OCI-LY1 (cell line): ENCODE data around the gene AOAH.

ENCODE experiments used
- H2AFZ ChIP-seq: fragments of 200-600 bp; sonication (generic), shearing (Covaris generic); 2 replicates; pipeline ENCODE4 v1.6.0; 2014; ENCODE audit warnings: antibody characterized with exemption, mild to moderate bottlenecking, low read length
- H3F3A ChIP-seq: fragments of 200-600 bp; sonication (generic), shearing (Covaris generic); 2 replicates; pipeline ENCODE4 v1.6.0; 2014; ENCODE audit warnings: mild to moderate bottlenecking, antibody characterized with exemption, low read length, moderate library complexity; ENCODE audit not compliant: insufficient read depth
- H3K27ac ChIP-seq: fragments of 200-600 bp; sonication (generic); 2 replicates; pipeline ENCODE4 v1.5.1; 2014; ENCODE audit warnings: low read length, mixed run types, mild to moderate bottlenecking, low read depth; ENCODE audit not compliant: poor library complexity, severe bottlenecking
- H3K27me3 ChIP-seq: fragments of 200-600 bp; sonication (generic); 2 replicates; pipeline ENCODE4 v1.6.0; 2014; ENCODE audit warnings: antibody characterized with exemption, mild to moderate bottlenecking, low read length, moderate library complexity; ENCODE audit not compliant: insufficient read depth
- H3K36me3 ChIP-seq: fragments of 200-600 bp; sonication (generic); 2 replicates; pipeline ENCODE4 v1.6.1; 2014; ENCODE audit warnings: mild to moderate bottlenecking, antibody characterized with exemption, low read length, moderate library complexity, mixed read lengths; ENCODE audit not compliant: insufficient read depth
- H3K4me1 ChIP-seq: fragments of 200-600 bp; sonication (generic); 2 replicates; pipeline ENCODE4 v1.5.1; 2014; ENCODE audit warnings: mild to moderate bottlenecking, low read length, moderate library complexity; ENCODE audit not compliant: insufficient read depth, severe bottlenecking
- H3K4me2 ChIP-seq: fragments of 200-600 bp; sonication (generic), shearing (Covaris generic); 2 replicates; pipeline ENCODE4 v1.6.1; 2014; ENCODE audit warnings: low read length
- H3K4me3 ChIP-seq: fragments of 200-600 bp; sonication (generic); 2 replicates; pipeline ENCODE4 v1.5.1; 2014; ENCODE audit warnings: low read length, low read depth, mild to moderate bottlenecking, mixed read lengths; ENCODE audit not compliant: poor library complexity, severe bottlenecking
- H3K79me2 ChIP-seq: fragments of 200-600 bp; shearing (Covaris generic); 2 replicates; pipeline ENCODE4 v1.6.1; 2016; ENCODE audit warnings: mixed run types, low read length, mixed read lengths; ENCODE audit not compliant: insufficient read depth
- H3K9ac ChIP-seq: fragments of 200-600 bp; sonication (generic), shearing (Covaris generic); 2 replicates; pipeline ENCODE4 v1.6.1; 2014; ENCODE audit warnings: mild to moderate bottlenecking, low read length, mixed read lengths
- H3K9me2 ChIP-seq: fragments of 200-600 bp; sonication (generic), shearing (Covaris generic); 2 replicates; pipeline ENCODE4 v1.6.1; 2014; ENCODE audit warnings: low read depth, mild to moderate bottlenecking, low read length, mixed read lengths
- H3K9me3 ChIP-seq: fragments of 200-600 bp; shearing (Covaris generic); 2 replicates; pipeline ENCODE4 v1.6.1; 2014; ENCODE audit warnings: low read length, mixed read lengths
- H4K20me1 ChIP-seq: fragments of 200-600 bp; sonication (generic), shearing (Covaris generic); 2 replicates; pipeline ENCODE4 v1.6.0; 2016; ENCODE audit warnings: mild to moderate bottlenecking, low read length; ENCODE audit not compliant: insufficient read depth
- CTCF ChIP-seq: fragments of 200-600 bp; sonication (generic), shearing (Covaris generic); IDR thresholded peaks from 2 replicates; pipeline ENCODE4 v1.5.1; 2017; ENCODE audit warnings: mild to moderate bottlenecking, antibody characterized with exemption, low read length, moderate library complexity, mixed read lengths
- EZH2 ChIP-seq: fragments of 200-600 bp; sonication (generic), shearing (Covaris generic); IDR thresholded peaks from 2 replicates; pipeline ENCODE4 v1.8.0; 2017; ENCODE audit warnings: borderline replicate concordance, mixed run types, mild to moderate bottlenecking, antibody characterized with exemption, low read length, moderate library complexity, mixed read lengths

AOAH gene

DNA sequence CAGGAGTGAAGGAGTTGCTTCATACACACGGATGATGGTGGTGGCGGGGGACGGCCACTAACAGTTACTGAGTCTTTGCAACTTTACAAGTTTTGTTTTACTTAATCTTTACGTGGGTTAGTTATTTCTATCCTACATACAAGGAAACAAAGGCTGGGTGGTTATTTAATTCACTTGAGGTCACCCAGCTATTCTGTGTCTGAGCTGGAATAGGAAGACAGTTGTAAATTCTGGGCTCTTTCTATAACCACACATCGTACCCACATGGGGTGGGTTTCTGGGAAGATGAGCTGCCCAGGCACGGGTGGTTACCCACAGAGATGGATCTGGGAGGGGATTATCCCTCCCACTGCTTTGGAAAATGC, 196.8 kb downstream of the AOAH start:
- Histone ChIP-seq H3K27me3 (no peaks in the 10 kb centered on the region), H3K4me2 (no peak overlapping the region), H3K79me2 (no peaks in the 10 kb centered on the region), H3K4me3 (no peak overlapping the region), H3F3A (no peaks in the 10 kb centered on the region), H3K4me1 (no peaks in the 10 kb centered on the region), H3K9ac (no peak overlapping the region), H4K20me1 (no peaks in the 10 kb centered on the region), H3K9me2 (no peaks in the 10 kb centered on the region), H3K9me3 (no peaks in the 10 kb centered on the region), H3K27ac (no peak overlapping the region), H3K36me3 (no peaks in the 10 kb centered on the region), H2AFZ (no peak overlapping the region)
- TF ChIP-seq EZH2, result no peak

GRCh38 chr7:36526863-36527548, 197.3 kb downstream of the AOAH start:
- Histone ChIP-seq H3K4me3 (no peak overlapping the region), H2AFZ (no peak overlapping the region)

GRCh38 chr7:36523371-36524101, 200.8 kb downstream of the AOAH start:
- Histone ChIP-seq H3K27ac (no peak overlapping the region), H3K9me2 (no peaks in the 10 kb centered on the region), H3F3A (no peaks in the 10 kb centered on the region), H4K20me1 (no peaks in the 10 kb centered on the region), H3K79me2 (no peaks in the 10 kb centered on the region), H3K9me3 (no peaks in the 10 kb centered on the region), H3K27me3 (no peaks in the 10 kb centered on the region; the same call in 1 of the 2 replicates), H3K4me2 (no peak overlapping the region), H3K9ac (no peak overlapping the region), H2AFZ (no peak overlapping the region), H3K4me3 (no peak overlapping the region), H3K4me1 (no peaks in the 10 kb centered on the region), H3K36me3 (no peaks in the 10 kb centered on the region)
- no peak for TF ChIP-seq CTCF
- TF ChIP-seq EZH2, result no peak

More at GRCh38 chr7:36526863-36527548, 197.3 kb downstream of the AOAH start:
- Histone ChIP-seq H3K4me1 (no peaks in the 10 kb centered on the region), H3K27ac (no peak overlapping the region), H3K36me3 (no peaks in the 10 kb centered on the region), H3K79me2 (no peaks in the 10 kb centered on the region), H3K27me3 (no peaks in the 10 kb centered on the region), H3K9ac (no peak overlapping the region), H3F3A (no peaks in the 10 kb centered on the region), H4K20me1 (no peaks in the 10 kb centered on the region), H3K9me2 (no peaks in the 10 kb centered on the region), H3K4me2 (no peak overlapping the region), H3K9me3 (no peaks in the 10 kb centered on the region)
- TF ChIP-seq CTCF, result no peak
- no peak for TF ChIP-seq EZH2
